Measurements from ENCODE around the gene PARP4. TPM values are rescaled to one million over a fixed set of nuclear protein-coding genes. Genes with fewer than 3 reads are reported as not detected.
"Not testable (repeated sequence)": the region's sequence is repeated elsewhere in the genome, so short reads cannot be mapped to it uniquely, and the experiment has no call there.

PARP4 gene
- total RNA-seq, 2 experiments from 2014 or later, result 34.4 to 48.5 TPM

GRCh38 chr13:24386816-24387708 lies 125.5 kb downstream of the PARP4 start:
- CTCF ChIA-PET (ENCODE audit: unreplicated experiment), result no interaction called here

DNA sequence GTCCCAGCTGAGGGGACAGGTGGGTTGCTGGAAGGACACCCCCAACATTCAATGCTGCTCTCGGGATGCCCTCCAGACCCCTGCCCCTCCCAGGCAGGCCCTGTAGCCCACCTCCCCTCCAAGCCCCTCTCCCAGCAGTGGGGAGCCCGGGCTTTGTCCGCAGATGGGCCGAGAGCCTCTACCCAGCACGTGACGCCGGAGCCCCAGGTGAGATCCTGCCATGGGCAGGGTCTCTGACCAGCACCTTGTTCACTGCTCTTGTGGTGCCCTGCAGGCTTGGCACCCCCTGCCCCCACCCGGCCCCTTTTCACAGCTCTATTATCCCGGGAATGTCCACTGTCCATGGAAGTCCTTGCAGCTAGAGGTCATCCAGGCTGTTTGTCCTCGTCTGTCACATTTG lies 126.7 kb downstream of the PARP4 start:
- no peak overlapping the region for H2AFZ ChIP-seq (ENCODE audit: low read length)
- no peak overlapping the region for H3K27ac ChIP-seq (ENCODE audit: low read depth, low read length, poor library complexity, severe bottlenecking)
- no TSS peak for BruUV-seq (replicated peaks)
- H4K20me1 ChIP-seq (ENCODE audit: insufficient read depth, low read length), result no peaks in the 10 kb centered on the region
- H3K4me1 ChIP-seq (ENCODE audit: insufficient read depth, low read length, poor library complexity, severe bottlenecking), result no peaks in the 10 kb centered on the region
- H3K79me2 ChIP-seq (ENCODE audit: insufficient read depth, low read depth, low read length), result no peaks in the 10 kb centered on the region
- intact Hi-C loops (cut with micrococcal nuclease; ENCODE audit: unreplicated experiment), result no loop called here
- TF ChIP-seq, protein P1, sequence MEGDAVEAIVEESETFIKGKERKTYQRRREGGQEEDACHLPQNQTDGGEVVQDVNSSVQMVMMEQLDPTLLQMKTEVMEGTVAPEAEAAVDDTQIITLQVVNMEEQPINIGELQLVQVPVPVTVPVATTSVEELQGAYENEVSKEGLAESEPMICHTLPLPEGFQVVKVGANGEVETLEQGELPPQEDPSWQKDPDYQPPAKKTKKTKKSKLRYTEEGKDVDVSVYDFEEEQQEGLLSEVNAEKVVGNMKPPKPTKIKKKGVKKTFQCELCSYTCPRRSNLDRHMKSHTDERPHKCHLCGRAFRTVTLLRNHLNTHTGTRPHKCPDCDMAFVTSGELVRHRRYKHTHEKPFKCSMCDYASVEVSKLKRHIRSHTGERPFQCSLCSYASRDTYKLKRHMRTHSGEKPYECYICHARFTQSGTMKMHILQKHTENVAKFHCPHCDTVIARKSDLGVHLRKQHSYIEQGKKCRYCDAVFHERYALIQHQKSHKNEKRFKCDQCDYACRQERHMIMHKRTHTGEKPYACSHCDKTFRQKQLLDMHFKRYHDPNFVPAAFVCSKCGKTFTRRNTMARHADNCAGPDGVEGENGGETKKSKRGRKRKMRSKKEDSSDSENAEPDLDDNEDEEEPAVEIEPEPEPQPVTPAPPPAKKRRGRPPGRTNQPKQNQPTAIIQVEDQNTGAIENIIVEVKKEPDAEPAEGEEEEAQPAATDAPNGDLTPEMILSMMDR (conservative IDR thresholded peaks at IDR 0.05; ENCODE audit: low read length), result no peak
- TF ChIP-seq EZH2phosphoT487 (IDR thresholded peaks at IDR 0.05; ENCODE audit: borderline replicate concordance, low read depth, low read length), result no peak
- ChIA-PET CTCF (ENCODE audit: unreplicated experiment) (no interaction called here), POLR2A (interaction anchor here (0.6 kb wide), 1 partner anchor 11 kb away, joined by 4 read pairs; no protein-coding TSS in a partner anchor)
- no peak for DNase-seq (ENCODE audit: low spot score)
- no peaks in the 10 kb centered on the region for H3K9me3 ChIP-seq (ENCODE audit: low read length)
- H3K4me2 ChIP-seq (ENCODE audit: low read length), result no peak overlapping the region
- H3K36me3 ChIP-seq (ENCODE audit: insufficient read depth, low read length), result no peaks in the 10 kb centered on the region
- H3K9me2 ChIP-seq (ENCODE audit: insufficient read depth, low read length), result no peaks in the 10 kb centered on the region
- no peak overlapping the region for H3K4me3 ChIP-seq (ENCODE audit: low read depth, low read length, poor library complexity, severe bottlenecking)

More at GRCh38 chr13:24386816-24387708, 125.5 kb downstream of the PARP4 start:
- no peaks in the 10 kb centered on the region for H3K36me3 ChIP-seq (ENCODE audit: insufficient read depth, low read length)
- no peak overlapping the region for H2AFZ ChIP-seq (ENCODE audit: low read length)
- H3K9me3 ChIP-seq (ENCODE audit: low read length), result no peaks in the 10 kb centered on the region
- TF ChIP-seq EZH2phosphoT487 (IDR thresholded peaks at IDR 0.05; ENCODE audit: borderline replicate concordance, low read depth, low read length), result no peak
- TF ChIP-seq, protein P1 (conservative IDR thresholded peaks at IDR 0.05; ENCODE audit: low read length), result no peak
- intact Hi-C loops (cut with micrococcal nuclease; ENCODE audit: unreplicated experiment), result no loop called here
- BruUV-seq (replicated peaks), result no TSS peak
- no peak overlapping the region for H3K27ac ChIP-seq (ENCODE audit: low read depth, low read length, poor library complexity, severe bottlenecking)
- H3K79me2 ChIP-seq (ENCODE audit: insufficient read depth, low read depth, low read length), result no peaks in the 10 kb centered on the region
- no peaks in the 10 kb centered on the region for H3K4me1 ChIP-seq (ENCODE audit: insufficient read depth, low read length, poor library complexity, severe bottlenecking)
- no peaks in the 10 kb centered on the region for H4K20me1 ChIP-seq (ENCODE audit: insufficient read depth, low read length)
- no peak overlapping the region for H3K4me2 ChIP-seq (ENCODE audit: low read length)
- DNase-seq (ENCODE audit: low spot score), result no peak
- no peaks in the 10 kb centered on the region for H3K9me2 ChIP-seq (ENCODE audit: insufficient read depth, low read length)
- POLR2A ChIA-PET, result no interaction called here
- H3K4me3 ChIP-seq (ENCODE audit: low read depth, low read length, poor library complexity, severe bottlenecking), result no peak overlapping the region

DNA sequence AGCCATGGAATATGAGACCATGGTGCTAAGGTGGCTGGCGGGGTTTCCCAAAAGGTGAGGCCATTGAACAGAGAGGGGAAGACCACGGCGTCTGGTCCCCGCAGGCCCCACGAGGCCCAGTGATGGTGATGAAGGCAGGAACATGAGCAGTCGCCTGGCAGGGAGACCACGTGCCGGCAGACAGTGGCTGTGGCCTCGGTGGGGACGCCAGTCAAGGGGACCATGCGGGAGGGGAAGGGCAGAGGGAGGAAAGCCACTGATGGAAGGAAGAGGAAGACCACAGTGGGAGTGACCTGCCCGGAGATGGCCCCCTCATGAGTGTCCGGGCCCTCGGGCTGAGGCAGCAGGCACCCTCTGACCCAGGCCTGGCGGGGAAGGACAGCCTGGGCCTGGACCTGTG lies 127.6 kb downstream of the PARP4 start:
- H2AFZ ChIP-seq (ENCODE audit: low read length); H3K4me3 ChIP-seq (ENCODE audit: low read depth, low read length, poor library complexity, severe bottlenecking); H3K27ac ChIP-seq (ENCODE audit: low read depth, low read length, poor library complexity, severe bottlenecking); H3K4me2 ChIP-seq (ENCODE audit: low read length); POLR2A ChIA-PET; H3K9me2 ChIP-seq (ENCODE audit: insufficient read depth, low read length); intact Hi-C loops (cut with micrococcal nuclease; ENCODE audit: unreplicated experiment); DNase-seq (ENCODE audit: low spot score); BruUV-seq (replicated peaks); H3K79me2 ChIP-seq (ENCODE audit: insufficient read depth, low read depth, low read length); H4K20me1 ChIP-seq (ENCODE audit: insufficient read depth, low read length); H3K36me3 ChIP-seq (ENCODE audit: insufficient read depth, low read length); H3K9me3 ChIP-seq (ENCODE audit: low read length); H3K4me1 ChIP-seq (ENCODE audit: insufficient read depth, low read length, poor library complexity, severe bottlenecking); CTCF ChIA-PET (ENCODE audit: unreplicated experiment): not testable (repeated sequence)

- POLR2A ChIA-PET; CTCF ChIA-PET (ENCODE audit: unreplicated experiment); intact Hi-C loops (cut with micrococcal nuclease; ENCODE audit: unreplicated experiment): not testable (repeated sequence)
Measured at GRCh38 chr13:24384091-24384490, 128.5 kb downstream of the PARP4 start.

More at GRCh38 chr13:24384091-24384490, 128.5 kb downstream of the PARP4 start:
- H3K4me2 ChIP-seq (ENCODE audit: low read length); H3K9me3 ChIP-seq (ENCODE audit: low read length); H3K27ac ChIP-seq (ENCODE audit: low read depth, low read length, poor library complexity, severe bottlenecking); H3K4me3 ChIP-seq (ENCODE audit: low read depth, low read length, poor library complexity, severe bottlenecking); H4K20me1 ChIP-seq (ENCODE audit: insufficient read depth, low read length); BruUV-seq (replicated peaks); H3K4me1 ChIP-seq (ENCODE audit: insufficient read depth, low read length, poor library complexity, severe bottlenecking); H2AFZ ChIP-seq (ENCODE audit: low read length); H3K79me2 ChIP-seq (ENCODE audit: insufficient read depth, low read depth, low read length); H3K36me3 ChIP-seq (ENCODE audit: insufficient read depth, low read length); DNase-seq (ENCODE audit: low spot score); H3K9me2 ChIP-seq (ENCODE audit: insufficient read depth, low read length): not testable (repeated sequence)

All from OCI-LY7 (cell line).